GM23338 (cell line): ENCODE data around the gene ZBTB7B. TPM values are rescaled to one million over a fixed set of nuclear protein-coding genes. Genes with fewer than 3 reads are reported as not detected.

ENCODE experiments used
- CREB1 ChIP-seq: fragments of 250-450 bp; sonication (Bioruptor Pico); IDR thresholded peaks from 2 replicates; pipeline ENCODE4 v1.5.0; 2020; ENCODE audit warnings: low read depth, mild to moderate bottlenecking, moderate library complexity
- EZH2 ChIP-seq: fragments of 200-600 bp; sonication (generic); IDR thresholded peaks from one replicate; pipeline ENCODE4 v1.8.0; 2017; ENCODE audit warnings: antibody characterized with exemption, mild to moderate bottlenecking, low read depth; ENCODE audit not compliant: unreplicated experiment
- NANOG ChIP-seq: IDR thresholded peaks from 2 replicates; pipeline ENCODE4 v1.6.1; 2016; ENCODE audit warnings: antibody characterized with exemption, borderline replicate concordance
- ZNF331 ChIP-seq: fragments of 250-450 bp; sonication (Bioruptor Pico); IDR thresholded peaks from 2 replicates; pipeline ENCODE4 v1.5.0; 2020; ENCODE audit warnings: low read depth, mild to moderate bottlenecking, moderate library complexity
- polyA plus RNA-seq: library from polyadenylated mRNA; unstranded; fragments of >200 nt; fragmentation: Nextera tagmentation; extraction: Ambion mirVana; gene quantifications from 2 replicates; pipeline ENCODE4 v1.2.1, GENCODE V29; 2016
- total RNA-seq: library from RNA; depleted of rRNA; stranded (reverse); fragments of >200 nt; shearing (Covaris generic); gene quantifications from 2 replicates; pipeline ENCODE4 v1.2.3, GENCODE V29; 2014
- TF ChIP-seq, protein P1 (sequence below): fragments of 250-450 bp; sonication (Bioruptor Pico); IDR thresholded peaks from 2 replicates; pipeline ENCODE4 v1.5.0; 2020; ENCODE audit warnings: mild to moderate bottlenecking, moderate library complexity
- TF ChIP-seq, protein P2 (sequence below): IDR thresholded peaks from one replicate; pipeline ENCODE4 v1.6.1; 2018; ENCODE audit warnings: antibody characterized with exemption; ENCODE audit not compliant: unreplicated experiment
- TF ChIP-seq, protein P3 (sequence below): IDR thresholded peaks from 2 replicates; pipeline ENCODE4 v1.6.1; 2016; ENCODE audit warnings: antibody characterized with exemption

Gene ZBTB7B
- total and polyA plus RNA-seq, 2 experiments from 2014 or later: 3.6 to 32.6 TPM

DNA sequence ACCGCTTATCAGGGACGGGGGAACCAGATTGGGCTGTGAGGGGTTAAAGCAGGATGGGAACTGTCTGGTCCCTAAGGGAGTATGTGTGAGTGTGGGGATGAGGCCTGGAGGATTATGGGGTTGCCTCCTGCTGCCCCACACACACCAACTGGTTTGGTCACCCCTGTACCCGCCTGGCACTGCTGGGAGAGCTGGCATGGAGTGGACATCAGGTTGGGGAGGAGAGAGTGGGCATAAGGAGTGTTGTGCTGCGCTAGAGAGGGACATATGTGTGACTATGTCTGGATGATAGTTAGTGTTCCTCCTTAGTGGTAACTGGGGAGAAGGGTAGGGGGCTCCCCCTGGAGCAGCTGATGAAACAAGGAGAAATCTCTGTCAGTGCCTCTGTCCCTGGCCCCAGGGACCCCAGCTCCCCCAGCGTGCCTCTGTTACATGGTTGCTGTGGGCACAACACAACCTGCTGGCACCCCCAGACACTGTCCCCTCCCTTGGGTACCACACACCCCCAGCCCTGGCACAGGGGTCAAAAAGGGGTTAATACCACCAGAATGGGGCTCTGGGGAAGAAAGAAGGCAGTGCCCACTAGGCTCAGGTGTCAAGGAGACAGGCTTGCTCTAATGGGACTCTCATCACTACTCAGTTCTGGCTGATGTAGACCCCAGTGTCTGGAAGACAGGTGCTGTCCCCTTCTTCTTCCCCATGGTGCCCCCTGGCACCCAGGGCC lies 1.9 kb downstream of the ZBTB7B start (continued):
- TF ChIP-seq, protein P1, sequence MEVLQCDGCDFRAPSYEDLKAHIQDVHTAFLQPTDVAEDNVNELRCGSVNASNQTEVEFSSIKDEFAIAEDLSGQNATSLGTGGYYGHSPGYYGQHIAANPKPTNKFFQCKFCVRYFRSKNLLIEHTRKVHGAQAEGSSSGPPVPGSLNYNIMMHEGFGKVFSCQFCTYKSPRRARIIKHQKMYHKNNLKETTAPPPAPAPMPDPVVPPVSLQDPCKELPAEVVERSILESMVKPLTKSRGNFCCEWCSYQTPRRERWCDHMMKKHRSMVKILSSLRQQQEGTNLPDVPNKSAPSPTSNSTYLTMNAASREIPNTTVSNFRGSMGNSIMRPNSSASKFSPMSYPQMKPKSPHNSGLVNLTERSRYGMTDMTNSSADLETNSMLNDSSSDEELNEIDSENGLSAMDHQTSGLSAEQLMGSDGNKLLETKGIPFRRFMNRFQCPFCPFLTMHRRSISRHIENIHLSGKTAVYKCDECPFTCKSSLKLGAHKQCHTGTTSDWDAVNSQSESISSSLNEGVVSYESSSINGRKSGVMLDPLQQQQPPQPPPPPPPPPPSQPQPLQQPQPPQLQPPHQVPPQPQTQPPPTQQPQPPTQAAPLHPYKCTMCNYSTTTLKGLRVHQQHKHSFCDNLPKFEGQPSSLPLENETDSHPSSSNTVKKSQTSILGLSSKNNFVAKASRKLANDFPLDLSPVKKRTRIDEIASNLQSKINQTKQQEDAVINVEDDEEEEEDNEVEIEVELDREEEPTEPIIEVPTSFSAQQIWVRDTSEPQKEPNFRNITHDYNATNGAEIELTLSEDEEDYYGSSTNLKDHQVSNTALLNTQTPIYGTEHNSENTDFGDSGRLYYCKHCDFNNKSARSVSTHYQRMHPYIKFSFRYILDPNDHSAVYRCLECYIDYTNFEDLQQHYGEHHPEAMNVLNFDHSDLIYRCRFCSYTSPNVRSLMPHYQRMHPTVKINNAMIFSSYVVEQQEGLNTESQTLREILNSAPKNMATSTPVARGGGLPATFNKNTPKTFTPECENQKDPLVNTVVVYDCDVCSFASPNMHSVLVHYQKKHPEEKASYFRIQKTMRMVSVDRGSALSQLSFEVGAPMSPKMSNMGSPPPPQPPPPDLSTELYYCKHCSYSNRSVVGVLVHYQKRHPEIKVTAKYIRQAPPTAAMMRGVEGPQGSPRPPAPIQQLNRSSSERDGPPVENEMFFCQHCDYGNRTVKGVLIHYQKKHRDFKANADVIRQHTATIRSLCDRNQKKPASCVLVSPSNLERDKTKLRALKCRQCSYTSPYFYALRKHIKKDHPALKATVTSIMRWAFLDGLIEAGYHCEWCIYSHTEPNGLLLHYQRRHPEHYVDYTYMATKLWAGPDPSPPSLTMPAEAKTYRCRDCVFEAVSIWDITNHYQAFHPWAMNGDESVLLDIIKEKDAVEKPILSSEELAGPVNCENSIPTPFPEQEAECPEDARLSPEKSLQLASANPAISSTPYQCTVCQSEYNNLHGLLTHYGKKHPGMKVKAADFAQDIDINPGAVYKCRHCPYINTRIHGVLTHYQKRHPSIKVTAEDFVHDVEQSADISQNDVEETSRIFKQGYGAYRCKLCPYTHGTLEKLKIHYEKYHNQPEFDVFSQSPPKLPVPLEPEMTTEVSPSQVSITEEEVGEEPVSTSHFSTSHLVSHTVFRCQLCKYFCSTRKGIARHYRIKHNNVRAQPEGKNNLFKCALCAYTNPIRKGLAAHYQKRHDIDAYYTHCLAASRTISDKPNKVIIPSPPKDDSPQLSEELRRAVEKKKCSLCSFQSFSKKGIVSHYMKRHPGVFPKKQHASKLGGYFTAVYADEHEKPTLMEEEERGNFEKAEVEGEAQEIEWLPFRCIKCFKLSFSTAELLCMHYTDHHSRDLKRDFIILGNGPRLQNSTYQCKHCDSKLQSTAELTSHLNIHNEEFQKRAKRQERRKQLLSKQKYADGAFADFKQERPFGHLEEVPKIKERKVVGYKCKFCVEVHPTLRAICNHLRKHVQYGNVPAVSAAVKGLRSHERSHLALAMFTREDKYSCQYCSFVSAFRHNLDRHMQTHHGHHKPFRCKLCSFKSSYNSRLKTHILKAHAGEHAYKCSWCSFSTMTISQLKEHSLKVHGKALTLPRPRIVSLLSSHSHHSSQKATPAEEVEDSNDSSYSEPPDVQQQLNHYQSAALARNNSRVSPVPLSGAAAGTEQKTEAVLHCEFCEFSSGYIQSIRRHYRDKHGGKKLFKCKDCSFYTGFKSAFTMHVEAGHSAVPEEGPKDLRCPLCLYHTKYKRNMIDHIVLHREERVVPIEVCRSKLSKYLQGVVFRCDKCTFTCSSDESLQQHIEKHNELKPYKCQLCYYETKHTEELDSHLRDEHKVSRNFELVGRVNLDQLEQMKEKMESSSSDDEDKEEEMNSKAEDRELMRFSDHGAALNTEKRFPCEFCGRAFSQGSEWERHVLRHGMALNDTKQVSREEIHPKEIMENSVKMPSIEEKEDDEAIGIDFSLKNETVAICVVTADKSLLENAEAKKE (CRISPR knock-in tag): no peak
- TF ChIP-seq ZNF331 (no peak), EZH2 (no peak), CREB1 (CRISPR knock-in tag) (no peak), NANOG (no peak)
- TF ChIP-seq, protein P2, sequence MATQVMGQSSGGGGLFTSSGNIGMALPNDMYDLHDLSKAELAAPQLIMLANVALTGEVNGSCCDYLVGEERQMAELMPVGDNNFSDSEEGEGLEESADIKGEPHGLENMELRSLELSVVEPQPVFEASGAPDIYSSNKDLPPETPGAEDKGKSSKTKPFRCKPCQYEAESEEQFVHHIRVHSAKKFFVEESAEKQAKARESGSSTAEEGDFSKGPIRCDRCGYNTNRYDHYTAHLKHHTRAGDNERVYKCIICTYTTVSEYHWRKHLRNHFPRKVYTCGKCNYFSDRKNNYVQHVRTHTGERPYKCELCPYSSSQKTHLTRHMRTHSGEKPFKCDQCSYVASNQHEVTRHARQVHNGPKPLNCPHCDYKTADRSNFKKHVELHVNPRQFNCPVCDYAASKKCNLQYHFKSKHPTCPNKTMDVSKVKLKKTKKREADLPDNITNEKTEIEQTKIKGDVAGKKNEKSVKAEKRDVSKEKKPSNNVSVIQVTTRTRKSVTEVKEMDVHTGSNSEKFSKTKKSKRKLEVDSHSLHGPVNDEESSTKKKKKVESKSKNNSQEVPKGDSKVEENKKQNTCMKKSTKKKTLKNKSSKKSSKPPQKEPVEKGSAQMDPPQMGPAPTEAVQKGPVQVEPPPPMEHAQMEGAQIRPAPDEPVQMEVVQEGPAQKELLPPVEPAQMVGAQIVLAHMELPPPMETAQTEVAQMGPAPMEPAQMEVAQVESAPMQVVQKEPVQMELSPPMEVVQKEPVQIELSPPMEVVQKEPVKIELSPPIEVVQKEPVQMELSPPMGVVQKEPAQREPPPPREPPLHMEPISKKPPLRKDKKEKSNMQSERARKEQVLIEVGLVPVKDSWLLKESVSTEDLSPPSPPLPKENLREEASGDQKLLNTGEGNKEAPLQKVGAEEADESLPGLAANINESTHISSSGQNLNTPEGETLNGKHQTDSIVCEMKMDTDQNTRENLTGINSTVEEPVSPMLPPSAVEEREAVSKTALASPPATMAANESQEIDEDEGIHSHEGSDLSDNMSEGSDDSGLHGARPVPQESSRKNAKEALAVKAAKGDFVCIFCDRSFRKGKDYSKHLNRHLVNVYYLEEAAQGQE: no peak
- TF ChIP-seq, protein P3, sequence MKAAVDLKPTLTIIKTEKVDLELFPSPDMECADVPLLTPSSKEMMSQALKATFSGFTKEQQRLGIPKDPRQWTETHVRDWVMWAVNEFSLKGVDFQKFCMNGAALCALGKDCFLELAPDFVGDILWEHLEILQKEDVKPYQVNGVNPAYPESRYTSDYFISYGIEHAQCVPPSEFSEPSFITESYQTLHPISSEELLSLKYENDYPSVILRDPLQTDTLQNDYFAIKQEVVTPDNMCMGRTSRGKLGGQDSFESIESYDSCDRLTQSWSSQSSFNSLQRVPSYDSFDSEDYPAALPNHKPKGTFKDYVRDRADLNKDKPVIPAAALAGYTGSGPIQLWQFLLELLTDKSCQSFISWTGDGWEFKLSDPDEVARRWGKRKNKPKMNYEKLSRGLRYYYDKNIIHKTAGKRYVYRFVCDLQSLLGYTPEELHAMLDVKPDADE: no peak
